H1 (cell line): ENCODE measurements around the gene CLUH. TPM values are rescaled to one million over a fixed set of nuclear protein-coding genes. Genes with fewer than 3 reads are reported as not detected.

Experiments
- CTCF ChIA-PET: fragments of 300-600 bp; sonication (Branson Sonifier 250); formaldehyde crosslinking; loops from one replicate; lab custom pipeline; 2021; ENCODE audit not compliant: partially characterized antibody; lab: Charles Lee
- POLR2A ChIA-PET: fragments of 300-600 bp; sonication (Branson Sonifier 250); formaldehyde crosslinking; loops from one replicate; lab custom pipeline; 2021; ENCODE audit warnings: inconsistent platforms; ENCODE audit not compliant: partially characterized antibody; lab: Charles Lee
- DNase-seq, 2 experiments: peaks; one replicate each; pipeline versions ENCODE4 v3.0.0 to v3.0.0-alpha.2; 2010 to 2022; ENCODE audit warnings: low spot score in 2 of 2, low read depth in 1 of 2, mixed read lengths in 1 of 2
- FAIRE-seq: peaks from 2 replicates; lab custom pipeline; 2011; peaks lifted over from hg19 to GRCh38; lab: Jason Lieb, UNC
- H2AFZ ChIP-seq: 2 replicates; pipeline ENCODE4 v1.8.1; 2012; ENCODE audit warnings: low read length, inconsistent platforms
- H2AK5ac ChIP-seq: 2 replicates; pipeline ENCODE4 v1.6.1; 2013; ENCODE audit warnings: low read depth, low read length
- H2BK120ac ChIP-seq: replicated peaks from 2 replicates; pipeline ENCODE3; 2013; ENCODE audit warnings: low read depth, low read length, inconsistent platforms
- H2BK12ac ChIP-seq: 2 replicates; pipeline ENCODE4 v1.6.1; 2013; ENCODE audit warnings: low read depth, low read length
- H2BK15ac ChIP-seq: 2 replicates; pipeline ENCODE4 v1.6.1; 2013; ENCODE audit warnings: low read length
- H2BK20ac ChIP-seq: 2 replicates; pipeline ENCODE4 v1.6.1; 2013; ENCODE audit warnings: low read length
- H2BK5ac ChIP-seq: 2 replicates; pipeline ENCODE4 v1.6.1; 2013; ENCODE audit warnings: low read depth, low read length
- H3K14ac ChIP-seq: 2 replicates; pipeline ENCODE4 v1.6.1; 2013; ENCODE audit warnings: inconsistent platforms; ENCODE audit not compliant: insufficient read length
- H3K18ac ChIP-seq: 2 replicates; pipeline ENCODE4 v1.6.1; 2013; ENCODE audit warnings: low read length; ENCODE audit errors: extremely low read depth
- H3K23ac ChIP-seq: 2 replicates; pipeline ENCODE4 v1.6.1; 2013; ENCODE audit warnings: inconsistent platforms; ENCODE audit not compliant: insufficient read length
- H3K23me2 ChIP-seq: 2 replicates; pipeline ENCODE4 v1.6.1; 2013; ENCODE audit warnings: low read depth, low read length
- H3K27ac ChIP-seq: 2 replicates; pipeline ENCODE4 v1.6.1; 2011; ENCODE audit warnings: low read depth, low read length, inconsistent platforms
- H3K27me3 ChIP-seq, 4 experiments: replicated peaks in 1 of 4; 1 replicate in 1 of 4; 2 replicates in 3 of 4; pipeline versions ENCODE4 v1.6.1 to v1.8.1; 2011 to 2013; ENCODE audit warnings: low read length in 3 of 4, mild to moderate bottlenecking in 3 of 4, inconsistent platforms in 2 of 4, mixed read lengths in 2 of 4, moderate library complexity in 1 of 4; ENCODE audit not compliant: control insufficient read depth in 3 of 4, insufficient read depth in 3 of 4; ENCODE audit errors: extremely low read depth in 1 of 4
- H3K36me3 ChIP-seq, 4 experiments: 2 replicates each; pipeline versions ENCODE4 v1.6.1 to v1.8.1; 2011 to 2013; ENCODE audit warnings: mild to moderate bottlenecking in 4 of 4, low read length in 3 of 4, moderate library complexity in 2 of 4, control low read depth in 1 of 4, inconsistent platforms in 1 of 4; ENCODE audit not compliant: insufficient read depth in 4 of 4, control insufficient read depth in 2 of 4
- H3K4ac ChIP-seq: replicated peaks from 2 replicates; pipeline ENCODE3; 2013; ENCODE audit warnings: low read length, low read depth, mixed read lengths, inconsistent platforms; ENCODE audit not compliant: insufficient read length
- H3K4me1 ChIP-seq, 4 experiments: replicated peaks in 1 of 4; 1 replicate in 1 of 4; 2 replicates in 3 of 4; pipeline versions ENCODE4 v1.6.1 to v1.8.1; 2011 to 2013; ENCODE audit warnings: low read length in 3 of 4, inconsistent platforms in 2 of 4, mixed read lengths in 1 of 4; ENCODE audit not compliant: insufficient read depth in 4 of 4, control insufficient read depth in 3 of 4
- H3K4me2 ChIP-seq, 2 experiments: 2 replicates each; pipeline versions ENCODE4 v1.6.1 to v1.8.1; 2011 to 2013; ENCODE audit warnings: low read depth in 2 of 2, low read length in 2 of 2, control low read depth in 1 of 2, inconsistent platforms in 1 of 2, mild to moderate bottlenecking in 1 of 2; ENCODE audit not compliant: insufficient read depth in 1 of 2
- H3K4me3 ChIP-seq, 4 experiments: fragments of 200-600, 300-600 bp in 1 of 4; sonication (generic), shearing (Covaris generic), sonication (Bioruptor Twin) in 1 of 4; 2 replicates each; pipeline versions ENCODE4 v1.5.1 to v1.8.1; 2011 to 2016; ENCODE audit warnings: low read length in 4 of 4, low read depth in 3 of 4, control low read depth in 2 of 4, inconsistent platforms in 2 of 4, mild to moderate bottlenecking in 2 of 4, mixed read lengths in 1 of 4, moderate library complexity in 1 of 4; ENCODE audit not compliant: insufficient read depth in 2 of 4; ENCODE audit errors: extremely low read depth in 1 of 4
- H3K56ac ChIP-seq: replicated peaks from 2 replicates; pipeline ENCODE3; 2013; ENCODE audit warnings: low read depth, mild to moderate bottlenecking, mixed read lengths, low read length, inconsistent platforms; ENCODE audit not compliant: insufficient read length
- H3K79me1 ChIP-seq: 2 replicates; pipeline ENCODE4 v1.6.1; 2013; ENCODE audit warnings: low read depth, low read length, control low read depth
- H3K79me2 ChIP-seq, 2 experiments: 2 replicates each; pipeline versions ENCODE4 v1.6.1 to v1.8.1; 2012 to 2013; ENCODE audit warnings: low read length in 2 of 2, mild to moderate bottlenecking in 2 of 2, inconsistent platforms in 1 of 2; ENCODE audit not compliant: insufficient read depth in 2 of 2, control insufficient read depth in 1 of 2
- H3K9ac ChIP-seq, 4 experiments: replicated peaks in 1 of 4; 1 replicate in 1 of 4; 2 replicates in 3 of 4; pipeline versions ENCODE4 v1.6.1 to v1.8.1; 2011 to 2013; ENCODE audit warnings: low read depth in 3 of 4, low read length in 3 of 4, control low read depth in 2 of 4, mild to moderate bottlenecking in 2 of 4, moderate library complexity in 2 of 4, inconsistent platforms in 1 of 4; ENCODE audit errors: extremely low read depth in 1 of 4
- H3K9me3 ChIP-seq, 2 experiments: 2 replicates each; pipeline versions ENCODE4 v1.6.1 to v1.8.1; 2012 to 2013; ENCODE audit warnings: mild to moderate bottlenecking in 2 of 2, moderate library complexity in 2 of 2, control low read depth in 1 of 2, inconsistent platforms in 1 of 2, low read depth in 1 of 2, low read length in 1 of 2, mixed read lengths in 1 of 2; ENCODE audit not compliant: insufficient read depth in 2 of 2
- H4K20me1 ChIP-seq, 2 experiments: replicated peaks in 1 of 2; 2 replicates each; pipeline versions ENCODE3 to v1.8.1; 2011 to 2013; ENCODE audit warnings: inconsistent platforms in 2 of 2, low read length in 2 of 2, mild to moderate bottlenecking in 1 of 2; ENCODE audit not compliant: insufficient read depth in 2 of 2, control insufficient read depth in 1 of 2
- H4K5ac ChIP-seq: 2 replicates; pipeline ENCODE4 v1.6.1; 2013; ENCODE audit warnings: low read length, low read depth, mixed read lengths, inconsistent platforms; ENCODE audit not compliant: insufficient read length
- H4K8ac ChIP-seq: 2 replicates; pipeline ENCODE4 v1.8.0; 2013; ENCODE audit warnings: mild to moderate bottlenecking, moderate library complexity, low read length, inconsistent platforms; ENCODE audit not compliant: insufficient read depth; ENCODE audit errors: extremely low read depth
- H4K91ac ChIP-seq: replicated peaks from 2 replicates; pipeline ENCODE3; 2013; ENCODE audit warnings: low read length, mixed read lengths, inconsistent platforms; ENCODE audit not compliant: insufficient read length
- E2F6 ChIP-seq: IDR thresholded peaks from 2 replicates; pipeline ENCODE4 v1.6.1; 2012; ENCODE audit warnings: inconsistent platforms
- EP300 ChIP-seq, 2 experiments: IDR thresholded peaks; 1 replicate in 1 of 2; 2 replicates in 1 of 2; pipeline ENCODE4 v1.6.1; 2011 to 2012; ENCODE audit warnings: low read depth in 2 of 2, low read length in 2 of 2, mild to moderate bottlenecking in 2 of 2, borderline replicate concordance in 1 of 2, inconsistent platforms in 1 of 2, moderate library complexity in 1 of 2
- KDM4A ChIP-seq: IDR thresholded peaks from one replicate; pipeline ENCODE4 v1.7.1; 2012; ENCODE audit warnings: low read depth, mild to moderate bottlenecking, moderate library complexity, low read length, inconsistent platforms; ENCODE audit not compliant: severe bottlenecking
- WGBS, 2 experiments: shearing (Covaris generic) in 1 of 2; methylation state at CpG; one replicate each; pipeline versions ENCODE4 v1.1.6 to v1.1.7; 2013 to 2015; ENCODE audit warnings: low lambda C conversion rate in 2 of 2, mixed read lengths in 2 of 2, inconsistent platforms in 1 of 2, low coverage in 1 of 2, missing lambda C conversion rate in 1 of 2; ENCODE audit not compliant: insufficient replicate concordance in 2 of 2, insufficient coverage in 1 of 2, insufficient read length in 1 of 2; ENCODE audit errors: extremely low coverage in 1 of 2, missing lambda C conversion rate in 1 of 2; 5-methylcytosine and 5-hydroxymethylcytosine counted together
- polyA plus RNA-seq, 7 experiments: library from polyadenylated mRNA; depleted of rRNA in 3 of 7; stranded (reverse) in 5 of 7; unstranded in 2 of 7; fragments of >200 nt in 5 of 7; fragments of 200-250 nt in 2 of 7; gene quantifications; 1 replicate in 5 of 7; 2 replicates in 1 of 7; 4 replicates in 1 of 7; pipeline versions ENCODE4 v1.2.1 to v1.2.3, GENCODE V29; 2011 to 2013; ENCODE audit warnings: missing spikeins in 2 of 7, mixed read lengths in 2 of 7
- total RNA-seq: library from RNA; stranded (reverse); fragmentation: NEBNext Ultra II Directional; extraction: Animal tissue kit (Norgen Biotek cat#: 25700); gene quantifications from 2 replicates; pipeline ENCODE4 v1.2.1, GENCODE V29; 2021
- TF ChIP-seq, protein P1 (sequence below), 3 experiments: IDR thresholded peaks; 1 replicate in 2 of 3; 2 replicates in 1 of 3; pipeline versions ENCODE4 v1.5.1 to v1.6.1; 2011; ENCODE audit warnings: low read length in 3 of 3, mild to moderate bottlenecking in 3 of 3, inconsistent platforms in 2 of 3, low read depth in 1 of 3, moderate library complexity in 1 of 3; ENCODE audit not compliant: insufficient read depth in 1 of 3; ENCODE audit errors: control extremely low read depth in 1 of 3

The CLUH gene
- total and polyA plus RNA-seq, 2 of the 8 experiments (the other 6 are each of a cell fraction or from before 2014, with no cell fraction given), result 33.6 to 98.6 TPM

DNA sequence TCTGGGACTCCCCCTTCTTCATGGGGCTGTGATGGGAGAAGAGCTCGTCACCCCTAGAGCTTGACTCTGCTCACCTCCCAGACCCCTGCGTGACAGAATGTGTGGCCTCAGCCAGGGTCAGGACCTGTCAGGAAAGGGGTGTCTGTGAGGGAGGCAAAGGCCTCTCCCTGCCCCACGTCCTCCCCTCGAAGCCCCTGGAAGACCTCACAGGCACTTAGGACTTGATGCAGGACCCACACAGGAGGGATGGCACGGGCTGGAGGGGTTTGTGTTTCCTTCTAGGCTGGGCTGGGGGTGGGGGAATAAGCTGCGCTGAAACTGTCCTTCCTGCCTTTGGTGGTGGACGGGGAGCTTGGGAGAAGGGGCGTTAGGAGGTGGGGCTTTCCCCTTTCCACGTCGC is 11.0 kb upstream of the CLUH start:
- Histone ChIP-seq H3K23ac (no peak overlapping the region), H3K36me3 (no peaks in the 10 kb centered on the region), H3K4me1 (peaks cover 3 to 21% (median 9%) of the 10 kb centered on the region in 4 experiments), H2BK12ac (0 out of 2 replicates have a peak overlapping the region, but pooled peaks have one; percentile 33), H3K14ac (no peak overlapping the region), H3K4me3 (no peak overlapping the region), H4K5ac (no peak overlapping the region), H4K91ac (no peak overlapping the region), H3K9ac (no peak overlapping the region), H2BK5ac (no peak overlapping the region), H3K27me3 (peaks cover 0 to 4% (median 2%) of the 10 kb centered on the region in 4 experiments; a peak in 1 of 7 replicates), H3K27ac (no peak overlapping the region; the same call in 1 of the 2 replicates), H2AFZ (no peak overlapping the region), H3K4me2 (no peak overlapping the region; a peak in 1 of 4 replicates), H3K4ac (no peak overlapping the region), H3K23me2 (peaks cover 9% of the 10 kb centered on the region; the same call in 1 of the 2 replicates), H2BK20ac (no peak overlapping the region), H2BK15ac (no peak overlapping the region), H4K20me1 (peaks cover 2% of the 10 kb centered on the region in 2 experiments), H3K79me1 (no peaks in the 10 kb centered on the region), H3K18ac (no peak overlapping the region; the same call in 1 of the 2 replicates), H4K8ac (no peak overlapping the region), H2AK5ac (no peak overlapping the region), H2BK120ac (no peak overlapping the region), H3K9me3 (no peaks in the 10 kb centered on the region), H3K56ac (no peak overlapping the region), H3K79me2 (no peaks in the 10 kb centered on the region)
- DNase-seq, result no peak
- POLR2A ChIA-PET, result interaction anchor here (0.9 to 3.4 kb wide), 7 partner anchors 8 to 325 kb away, joined by 3 to 23 read pairs (median 6); no protein-coding TSS in a partner anchor
- CTCF ChIA-PET, result interaction anchor here (0.6 to 10.0 kb wide), 7 partner anchors 9 to 250 kb away, joined by 3 to 62 read pairs (median 4); no protein-coding TSS in a partner anchor
- TF ChIP-seq EP300 (IDR thresholded peaks at IDR 0.05; ENCODE audit: borderline replicate concordance in 1 of 2, low read depth in 2 of 2, low read length in 2 of 2) (no peak), KDM4A (no peak), E2F6 (no peak)
- TF ChIP-seq, protein P1, sequence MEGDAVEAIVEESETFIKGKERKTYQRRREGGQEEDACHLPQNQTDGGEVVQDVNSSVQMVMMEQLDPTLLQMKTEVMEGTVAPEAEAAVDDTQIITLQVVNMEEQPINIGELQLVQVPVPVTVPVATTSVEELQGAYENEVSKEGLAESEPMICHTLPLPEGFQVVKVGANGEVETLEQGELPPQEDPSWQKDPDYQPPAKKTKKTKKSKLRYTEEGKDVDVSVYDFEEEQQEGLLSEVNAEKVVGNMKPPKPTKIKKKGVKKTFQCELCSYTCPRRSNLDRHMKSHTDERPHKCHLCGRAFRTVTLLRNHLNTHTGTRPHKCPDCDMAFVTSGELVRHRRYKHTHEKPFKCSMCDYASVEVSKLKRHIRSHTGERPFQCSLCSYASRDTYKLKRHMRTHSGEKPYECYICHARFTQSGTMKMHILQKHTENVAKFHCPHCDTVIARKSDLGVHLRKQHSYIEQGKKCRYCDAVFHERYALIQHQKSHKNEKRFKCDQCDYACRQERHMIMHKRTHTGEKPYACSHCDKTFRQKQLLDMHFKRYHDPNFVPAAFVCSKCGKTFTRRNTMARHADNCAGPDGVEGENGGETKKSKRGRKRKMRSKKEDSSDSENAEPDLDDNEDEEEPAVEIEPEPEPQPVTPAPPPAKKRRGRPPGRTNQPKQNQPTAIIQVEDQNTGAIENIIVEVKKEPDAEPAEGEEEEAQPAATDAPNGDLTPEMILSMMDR (IDR thresholded peaks at IDR 0.05; ENCODE audit: control extremely low read depth in 1 of 3, insufficient read depth in 1 of 3, low read depth in 1 of 3, low read length in 3 of 3), result no peak
- no peak for FAIRE-seq
- WGBS, 2 experiments, result 86% methylated on average over 9 of the region's 10 CpGs; no CpG with 5 or more reads in 1 of the 2 experiments
